ENCODE data around the gene CCDC51.
"Not testable (repeated sequence)": the region's sequence is repeated elsewhere in the genome, so short reads cannot be mapped to it uniquely, and the experiment has no call there.

CCDC51 gene

GRCh38 chr3:48476426-48477053 lies 36.6 kb upstream of the CCDC51 start:
- H3K4me1 ChIP-seq, result no peaks in the 10 kb centered on the region; the same call in 1 of the 2 replicates
- no peaks in the 10 kb centered on the region for H3K36me3 ChIP-seq
- no peak for TF ChIP-seq CTCF (IDR thresholded peaks at IDR 0.05; ENCODE audit: low read depth, low read length)
- H3K9me3 ChIP-seq, result no peaks in the 10 kb centered on the region
- no peaks in the 10 kb centered on the region for H3K27me3 ChIP-seq
- H3K4me3 ChIP-seq (ENCODE audit: low read depth, low read length), result no peak overlapping the region
- DNase-seq, result no peak

- DNase-seq, result no peak
- H3K27me3 ChIP-seq, result no peaks in the 10 kb centered on the region
- H3K9me3 ChIP-seq, result no peaks in the 10 kb centered on the region
- H3K36me3 ChIP-seq, result no peaks in the 10 kb centered on the region
- no peak for TF ChIP-seq CTCF (IDR thresholded peaks at IDR 0.05; ENCODE audit: low read depth, low read length)
- no peaks in the 10 kb centered on the region; the same call in 1 of the 2 replicates for H3K4me1 ChIP-seq
- H3K4me3 ChIP-seq (ENCODE audit: low read depth, low read length), result no peak overlapping the region
Observed at GRCh38 chr3:48475188-48475587, 35.3 kb upstream of the CCDC51 start.

- Histone ChIP-seq H3K36me3 (no peaks in the 10 kb centered on the region), H3K27me3 (no peaks in the 10 kb centered on the region), H3K9me3 (no peaks in the 10 kb centered on the region), H3K4me1 (no peaks in the 10 kb centered on the region; the same call in 1 of the 2 replicates), H3K4me3 (ENCODE audit: low read depth, low read length) (no peak overlapping the region)
- DNase-seq, result no peak
- TF ChIP-seq CTCF (IDR thresholded peaks at IDR 0.05; ENCODE audit: low read depth, low read length), result no peak
Observed at GRCh38 chr3:48474619-48475018, 34.7 kb upstream of the CCDC51 start.

GRCh38 chr3:48474031-48474430 lies 34.1 kb upstream of the CCDC51 start:
- not testable (repeated sequence) for H3K36me3 ChIP-seq; H3K27me3 ChIP-seq; DNase-seq; H3K4me3 ChIP-seq (ENCODE audit: low read depth, low read length); H3K4me1 ChIP-seq; H3K9me3 ChIP-seq

- Histone ChIP-seq H3K27me3 (no peaks in the 10 kb centered on the region), H3K4me3 (ENCODE audit: low read depth, low read length) (peak overlapping the region; percentile 68), H3K9me3 (no peaks in the 10 kb centered on the region), H3K36me3 (no peaks in the 10 kb centered on the region), H3K4me1 (no peaks in the 10 kb centered on the region; the same call in 1 of the 2 replicates)
- TF ChIP-seq CTCF (IDR thresholded peaks at IDR 0.05; ENCODE audit: low read depth, low read length), result no peak
- DNase-seq, result no peak
Observed at GRCh38 chr3:48473617-48473952, 33.7 kb upstream of the CCDC51 start.

- Histone ChIP-seq H3K27me3 (no peaks in the 10 kb centered on the region), H3K4me3 (ENCODE audit: low read depth, low read length) (peak overlapping the region; percentile 68), H3K36me3 (no peaks in the 10 kb centered on the region; the same call in 1 of the 2 replicates), H3K4me1 (no peaks in the 10 kb centered on the region; the same call in none of the 2 replicates), H3K9me3 (no peaks in the 10 kb centered on the region)
- peak; percentile 76 for DNase-seq
- peak; percentile 47 for TF ChIP-seq CTCF (IDR thresholded peaks at IDR 0.05; ENCODE audit: low read depth, low read length)
Observed at GRCh38 chr3:48472923-48473616, 33.2 kb upstream of the CCDC51 start.

Data from BE2C (cell line).